ENCODE results near the gene LMNA.
"Not testable (repeated sequence)": the region's sequence is repeated elsewhere in the genome, so short reads cannot be mapped to it uniquely, and the experiment has no call there.

The LMNA gene

DNA sequence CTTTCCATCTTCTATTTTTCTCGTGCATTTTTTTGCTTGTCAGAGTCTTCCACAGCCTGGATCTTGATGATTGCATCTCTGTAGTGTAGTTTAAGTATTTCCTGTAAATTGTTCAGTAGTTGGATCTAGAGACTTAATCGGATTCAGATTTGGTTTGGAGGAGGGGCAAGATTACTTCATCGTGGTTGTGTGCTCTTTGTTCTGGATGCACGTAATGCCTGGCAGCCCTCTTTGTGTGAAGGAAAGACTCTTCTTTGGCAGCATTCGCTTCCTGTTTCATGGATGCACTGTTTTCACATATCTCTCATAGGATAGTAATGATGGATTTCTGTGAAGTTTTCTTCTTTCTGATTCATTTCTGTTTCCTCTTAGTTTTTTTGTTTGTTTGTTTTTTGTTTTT lies 53.0 kb downstream of the LMNA start:
- DNase-seq = no peak

DNA sequence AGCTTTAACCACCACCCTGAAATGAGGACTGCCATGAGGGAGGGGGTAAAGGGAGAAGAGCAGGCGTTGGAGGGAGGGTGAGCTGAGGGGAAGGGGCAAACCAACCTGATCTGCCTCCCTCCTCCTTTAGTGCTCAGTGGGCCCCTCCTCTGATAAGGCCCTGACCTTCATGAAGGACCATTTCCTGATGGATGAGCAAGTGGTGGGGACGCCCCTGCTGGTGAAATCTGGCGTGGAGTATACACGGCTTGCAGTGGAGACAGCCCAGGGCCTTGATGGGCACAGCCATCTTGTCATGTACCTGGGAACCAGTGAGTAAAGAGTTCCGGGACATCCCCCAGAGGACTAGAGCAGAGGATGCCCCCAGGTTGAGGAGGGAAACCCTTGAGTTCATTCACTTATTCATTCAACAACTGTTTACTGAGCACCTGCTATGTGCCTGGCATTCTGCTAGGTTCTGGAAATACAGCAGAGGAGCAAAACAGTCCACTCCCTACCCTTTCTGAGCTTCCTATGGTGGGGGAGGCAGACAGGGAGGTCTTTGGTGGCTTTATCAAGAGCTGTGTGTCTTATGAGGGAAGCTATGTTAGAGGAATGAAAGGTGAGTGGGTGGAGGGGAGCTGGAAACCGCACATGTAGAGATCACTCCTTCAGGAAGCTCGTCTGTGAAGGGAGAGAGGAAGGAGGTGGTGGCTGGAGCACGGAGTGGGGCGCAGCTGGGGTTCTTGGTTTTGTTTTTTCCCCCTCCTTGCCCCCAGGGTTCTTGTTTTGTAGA lies 58.4 kb downstream of the LMNA start:
- no peak for DNase-seq

DNA sequence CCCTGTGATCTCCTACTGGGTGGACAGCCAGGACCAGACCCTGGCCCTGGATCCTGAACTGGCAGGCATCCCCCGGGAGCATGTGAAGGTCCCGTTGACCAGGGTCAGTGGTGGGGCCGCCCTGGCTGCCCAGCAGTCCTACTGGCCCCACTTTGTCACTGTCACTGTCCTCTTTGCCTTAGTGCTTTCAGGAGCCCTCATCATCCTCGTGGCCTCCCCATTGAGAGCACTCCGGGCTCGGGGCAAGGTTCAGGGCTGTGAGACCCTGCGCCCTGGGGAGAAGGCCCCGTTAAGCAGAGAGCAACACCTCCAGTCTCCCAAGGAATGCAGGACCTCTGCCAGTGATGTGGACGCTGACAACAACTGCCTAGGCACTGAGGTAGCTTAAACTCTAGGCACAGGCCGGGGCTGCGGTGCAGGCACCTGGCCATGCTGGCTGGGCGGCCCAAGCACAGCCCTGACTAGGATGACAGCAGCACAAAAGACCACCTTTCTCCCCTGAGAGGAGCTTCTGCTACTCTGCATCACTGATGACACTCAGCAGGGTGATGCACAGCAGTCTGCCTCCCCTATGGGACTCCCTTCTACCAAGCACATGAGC lies 62.2 kb downstream of the LMNA start:
- no peak for DNase-seq

DNA sequence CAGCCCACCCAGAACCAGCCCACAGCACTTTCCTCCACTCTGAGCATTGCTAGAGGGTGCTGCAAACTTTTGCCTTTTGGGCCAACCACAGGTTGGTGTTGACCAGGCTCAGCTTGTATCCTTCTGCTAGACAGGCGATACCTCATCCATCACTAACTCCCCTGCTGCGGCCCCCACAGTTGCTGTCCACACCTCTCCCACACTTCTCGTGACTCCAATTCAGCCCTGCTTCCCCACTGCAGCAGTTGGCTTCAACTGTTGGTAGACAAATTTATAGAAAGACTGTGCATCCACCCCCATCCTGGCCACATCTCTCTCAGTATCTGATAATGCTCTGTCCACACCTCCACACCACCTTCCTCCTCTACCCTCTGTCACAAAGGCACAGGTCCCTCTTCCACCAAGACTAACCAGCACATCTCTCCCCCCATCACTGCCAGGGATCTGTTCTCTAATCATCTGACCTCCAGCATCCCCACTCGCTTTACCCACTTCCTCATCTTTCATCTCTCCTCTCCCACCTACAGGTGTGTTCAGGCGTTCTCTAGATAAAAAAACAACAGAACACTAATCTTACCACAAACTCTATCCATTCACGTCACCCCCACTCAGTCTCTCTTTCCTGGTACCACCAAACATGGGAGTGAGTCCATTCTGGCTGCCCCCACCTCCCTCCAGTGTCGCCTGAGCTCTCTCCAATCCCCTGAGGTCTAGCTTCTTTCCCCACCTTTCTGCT lies 63.6 kb downstream of the LMNA start:
- DNase-seq = no peak

DNA sequence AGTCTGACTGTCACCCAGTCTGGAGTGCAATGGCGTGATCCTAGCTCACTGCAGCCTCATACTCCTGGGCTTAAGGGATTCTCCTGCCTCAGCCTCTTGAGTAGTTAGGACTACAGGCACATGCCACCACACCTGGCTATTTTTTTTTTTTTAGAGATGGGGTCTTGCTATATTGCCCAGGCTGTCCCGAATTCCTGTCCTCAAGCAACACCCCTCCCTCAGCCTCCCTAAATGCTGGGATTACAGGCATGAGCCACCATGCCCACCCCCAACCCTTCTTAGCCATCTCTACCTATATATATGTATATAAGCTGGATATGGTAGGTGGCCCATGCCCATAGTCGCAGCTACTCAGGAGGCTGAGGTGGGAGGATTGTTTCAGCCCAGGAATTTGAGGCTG lies 66.0 kb downstream of the LMNA start:
- no peak for DNase-seq

DNA sequence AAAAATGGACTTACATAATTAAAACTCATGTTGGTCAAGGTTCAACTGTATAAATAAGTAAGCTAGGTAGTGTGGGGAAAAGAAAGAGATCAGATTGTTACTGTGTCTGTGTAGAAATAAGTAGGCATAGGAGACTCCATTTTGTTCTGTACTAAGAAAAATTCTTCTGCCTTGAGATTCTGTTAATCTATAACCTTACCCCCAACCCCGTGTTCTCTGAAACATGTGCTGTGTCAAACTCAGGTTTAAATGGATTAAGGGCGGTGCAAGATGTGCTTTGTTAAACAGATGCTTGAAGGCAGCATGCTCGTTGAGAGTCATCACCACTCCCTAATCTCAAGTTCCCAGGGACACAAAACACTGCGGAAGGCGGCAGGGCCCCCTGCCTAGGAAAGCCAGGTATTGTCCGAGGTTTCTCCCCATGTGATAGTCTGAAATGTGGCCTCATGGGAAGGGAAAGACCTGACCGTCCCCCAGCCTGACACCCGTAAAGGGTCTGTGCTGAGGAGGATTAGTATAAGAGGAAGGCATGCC lies 66.9 kb downstream of the LMNA start:
- not testable (repeated sequence) for DNase-seq

DNA sequence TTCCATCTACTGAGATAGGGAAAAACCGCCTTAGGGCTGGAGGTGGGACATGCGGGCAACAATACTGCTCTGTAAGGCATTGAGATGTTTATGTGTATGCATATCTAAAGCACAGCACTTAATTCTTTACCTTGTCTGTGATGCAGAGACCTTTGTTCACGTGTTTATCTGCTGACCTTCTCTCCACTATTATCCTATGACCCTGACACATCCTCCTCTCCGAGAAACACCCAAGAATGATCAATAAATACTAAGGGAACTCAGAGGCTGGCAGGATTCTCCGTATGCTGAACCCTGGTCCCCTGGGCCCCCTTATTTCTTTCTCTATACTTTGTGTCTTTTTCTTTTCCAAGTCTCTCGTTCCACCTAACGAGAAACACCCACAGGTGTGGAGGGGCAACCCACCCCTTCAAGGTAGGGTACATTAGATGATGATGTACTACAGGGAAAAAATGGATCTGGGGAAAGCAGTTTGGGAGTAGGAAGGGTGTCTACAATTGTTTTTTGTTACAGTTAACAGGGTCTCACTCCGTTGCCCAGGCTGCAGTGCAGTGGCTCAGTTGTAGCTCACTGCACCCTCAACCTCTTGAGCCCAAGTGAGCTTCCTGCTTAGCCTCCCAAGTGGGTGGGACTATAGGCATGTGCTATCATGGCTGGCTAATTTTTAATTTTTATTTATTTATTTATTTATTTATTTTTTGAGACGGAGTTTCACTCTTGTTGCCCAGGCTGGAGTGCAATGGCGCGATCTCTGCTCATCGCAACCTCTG lies 67.7 kb downstream of the LMNA start:
- DNase-seq = not testable (repeated sequence)

DNA sequence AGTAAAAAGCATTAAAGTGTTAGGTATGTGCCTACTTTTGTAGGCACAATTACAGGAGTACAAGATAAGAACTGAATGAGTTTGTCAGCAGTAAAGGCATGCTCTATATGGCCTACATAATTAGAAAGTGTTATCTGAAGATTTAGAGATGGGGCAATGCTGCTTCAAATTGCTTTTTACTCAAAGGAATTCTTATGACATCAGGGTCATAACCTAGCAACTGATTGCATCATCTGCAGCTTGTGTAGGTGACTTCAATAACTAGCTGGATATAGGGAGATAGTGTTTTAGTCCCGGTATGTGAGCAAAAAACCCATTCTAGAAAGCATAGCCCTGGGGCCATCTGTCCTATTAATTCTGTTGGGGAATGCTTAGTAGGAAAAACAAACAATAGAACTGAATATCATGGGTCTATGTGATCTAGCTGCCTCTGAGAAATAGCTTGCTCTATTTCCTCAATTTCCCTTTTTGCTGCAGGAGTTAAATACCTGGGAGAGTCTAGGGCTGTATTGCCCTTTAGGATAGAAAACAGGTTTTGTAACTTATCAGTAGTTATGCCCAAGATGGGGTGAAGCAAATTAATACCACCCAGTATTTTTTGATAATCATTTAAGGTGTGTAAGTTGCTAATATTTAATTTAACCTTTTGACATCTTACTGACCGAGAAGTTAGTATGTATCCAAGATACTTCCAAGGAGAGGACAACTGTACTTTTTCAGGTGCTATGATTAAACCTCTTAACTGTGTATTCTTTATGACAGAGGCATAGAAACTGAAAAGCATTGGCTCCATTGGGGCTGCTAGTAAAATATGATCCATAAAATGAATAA lies 72.1 kb downstream of the LMNA start:
- not testable (repeated sequence) for DNase-seq
